GDM1 (cell line): Measurements from ENCODE around the gene PRAMEF2.
"Not testable (repeated sequence)": the region's sequence is repeated elsewhere in the genome, so short reads cannot be mapped to it uniquely, and the experiment has no call there.

Experiments used
- DNase-seq: peaks from one replicate; lab custom pipeline; 2025; lab: John Stamatoyannopoulos, UW

Gene PRAMEF2

GRCh38 chr1:12856786-12857185 is at the start of gene PRAMEF2:
TSS of gene PRAMEF2 (plus strand) at chr1:12857086. CDS start at chr1:12859010, 1,924 bp downstream.
- DNase-seq, result not testable (repeated sequence)

GRCh38 chr1:12809933-12810332 is 47.0 kb upstream of the PRAMEF2 start:
- DNase-seq, result no peak

DNA sequence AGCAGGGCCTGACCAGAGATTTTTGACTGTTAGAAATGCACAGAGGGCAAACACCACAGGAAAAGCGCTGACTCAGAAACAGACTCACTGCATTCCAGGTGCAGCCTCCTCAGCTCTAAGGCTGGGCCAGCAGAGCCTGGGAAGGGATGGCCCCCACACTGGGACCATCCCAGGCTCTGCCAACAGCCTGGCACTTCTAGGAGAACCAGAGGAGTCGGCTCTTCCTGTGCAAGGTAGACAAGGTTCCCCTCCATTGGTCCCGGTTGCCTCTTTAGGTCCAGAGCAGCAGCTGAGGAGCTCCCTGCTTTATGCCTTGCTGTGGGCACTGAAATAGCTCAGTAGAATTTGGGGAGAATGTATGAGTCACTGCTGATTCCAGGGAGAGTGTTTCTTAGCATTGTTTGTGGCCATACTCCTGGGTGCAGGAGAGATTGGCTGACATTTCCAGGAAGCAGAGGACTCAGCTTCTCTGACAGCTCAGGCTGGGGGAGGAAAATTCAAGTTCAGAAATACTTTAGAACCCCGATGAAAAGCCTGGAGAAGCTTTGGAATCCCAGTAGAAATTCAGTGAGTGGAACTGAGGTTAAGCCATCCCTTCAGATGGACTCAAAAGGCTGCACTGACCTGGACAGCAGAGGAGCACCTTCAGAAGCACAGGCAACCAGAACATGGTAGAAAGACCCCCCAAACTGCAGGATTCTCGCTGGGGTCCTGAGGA is 46.0 kb upstream of the PRAMEF2 start:
- DNase-seq, result no peak

DNA sequence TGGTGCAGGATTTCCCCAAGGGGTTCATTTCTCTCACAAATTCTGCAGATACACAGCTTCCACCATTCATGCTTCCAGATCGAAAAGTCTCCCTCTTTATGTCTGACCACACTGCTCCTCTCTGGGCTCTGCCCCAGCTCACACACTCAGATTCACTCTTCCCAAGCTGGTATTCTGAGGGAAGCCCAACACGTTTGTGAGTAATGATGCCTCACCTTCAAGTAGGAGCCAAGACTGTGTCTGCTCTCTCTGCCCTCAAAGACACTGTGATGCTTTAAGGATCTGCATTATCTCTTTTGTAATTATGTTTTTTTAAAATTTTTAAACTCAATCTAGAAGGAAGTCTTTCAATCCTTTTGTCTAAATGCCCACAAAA is 45.5 kb upstream of the PRAMEF2 start:
- no peak for DNase-seq

DNA sequence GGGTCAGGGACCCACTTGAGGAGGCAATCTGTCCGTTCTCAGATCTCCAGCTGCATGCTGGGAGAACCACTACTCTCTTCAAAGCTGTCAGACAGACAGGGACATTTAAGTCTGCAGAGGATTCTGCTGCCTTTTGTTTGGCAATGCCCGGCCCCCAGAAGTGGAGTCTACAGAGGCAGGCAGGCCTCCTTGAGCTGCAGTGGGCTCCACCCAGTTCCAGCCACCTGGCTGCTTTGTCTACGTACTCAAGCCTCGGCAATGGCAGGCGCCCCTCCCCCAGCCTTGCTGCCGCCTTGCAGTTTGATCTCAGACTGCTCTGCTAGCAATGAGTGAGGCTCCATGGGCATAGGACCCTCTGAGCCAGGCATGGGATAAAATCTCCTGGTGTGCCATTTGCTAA is 37.8 kb upstream of the PRAMEF2 start:
- not testable (repeated sequence) for DNase-seq

DNA sequence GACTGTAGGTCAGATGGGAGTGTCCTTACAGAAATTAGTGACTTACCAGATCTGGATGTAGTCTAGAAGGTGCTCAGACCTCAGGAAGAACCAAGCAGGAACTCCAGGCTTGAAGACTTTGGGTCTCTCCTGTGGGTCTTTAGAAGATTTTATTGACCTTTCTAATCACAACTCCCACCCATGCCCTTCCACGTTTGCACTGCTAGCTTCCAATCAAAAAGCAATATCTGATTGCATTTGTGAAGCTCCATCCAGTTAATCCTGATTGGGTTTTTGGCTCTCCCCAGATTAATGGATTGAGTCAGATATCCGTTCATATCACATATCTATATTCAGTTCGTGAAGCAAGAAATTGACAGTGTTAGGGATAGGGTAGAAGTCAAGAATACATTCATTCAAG is 25.6 kb upstream of the PRAMEF2 start, which contains the start of gene PRAMEF11:
PRAMEF11 (minus strand) TSS at position 101 of the 400 bp plus-strand sequence. CDS start 2,621 bp downstream, outside the sequence.
- DNase-seq, result not testable (repeated sequence)

GRCh38 chr1:12833251-12833650 is 23.6 kb upstream of the PRAMEF2 start:
- not testable (repeated sequence) for DNase-seq

DNA sequence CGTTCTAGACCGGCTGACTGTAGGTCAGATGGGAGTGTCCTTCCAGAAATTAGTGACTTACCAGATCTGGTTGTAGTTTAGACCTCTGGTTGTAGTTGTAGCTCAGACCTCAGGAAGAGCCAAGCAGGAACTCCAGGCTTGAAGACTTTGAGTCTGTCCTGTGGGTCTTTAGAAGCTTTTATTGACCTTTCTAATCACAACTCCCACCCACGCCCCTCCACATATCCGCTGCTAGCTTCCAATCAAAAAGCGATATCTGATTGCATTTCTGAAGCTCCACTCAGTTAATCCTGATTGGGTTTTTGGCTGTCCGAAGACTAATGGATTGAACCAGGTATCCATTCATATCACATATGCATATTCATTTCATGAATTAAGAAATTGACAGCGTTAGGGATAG is 8.3 kb upstream of the PRAMEF2 start, which contains the start of gene HNRNPCL1:
HNRNPCL1 (minus strand) TSS at position 101 of the 400 bp plus-strand sequence. CDS start 431 bp downstream, outside the sequence.
- DNase-seq, result not testable (repeated sequence)

GRCh38 chr1:12851779-12852178 is 5.1 kb upstream of the PRAMEF2 start:
- no peak for DNase-seq

DNA sequence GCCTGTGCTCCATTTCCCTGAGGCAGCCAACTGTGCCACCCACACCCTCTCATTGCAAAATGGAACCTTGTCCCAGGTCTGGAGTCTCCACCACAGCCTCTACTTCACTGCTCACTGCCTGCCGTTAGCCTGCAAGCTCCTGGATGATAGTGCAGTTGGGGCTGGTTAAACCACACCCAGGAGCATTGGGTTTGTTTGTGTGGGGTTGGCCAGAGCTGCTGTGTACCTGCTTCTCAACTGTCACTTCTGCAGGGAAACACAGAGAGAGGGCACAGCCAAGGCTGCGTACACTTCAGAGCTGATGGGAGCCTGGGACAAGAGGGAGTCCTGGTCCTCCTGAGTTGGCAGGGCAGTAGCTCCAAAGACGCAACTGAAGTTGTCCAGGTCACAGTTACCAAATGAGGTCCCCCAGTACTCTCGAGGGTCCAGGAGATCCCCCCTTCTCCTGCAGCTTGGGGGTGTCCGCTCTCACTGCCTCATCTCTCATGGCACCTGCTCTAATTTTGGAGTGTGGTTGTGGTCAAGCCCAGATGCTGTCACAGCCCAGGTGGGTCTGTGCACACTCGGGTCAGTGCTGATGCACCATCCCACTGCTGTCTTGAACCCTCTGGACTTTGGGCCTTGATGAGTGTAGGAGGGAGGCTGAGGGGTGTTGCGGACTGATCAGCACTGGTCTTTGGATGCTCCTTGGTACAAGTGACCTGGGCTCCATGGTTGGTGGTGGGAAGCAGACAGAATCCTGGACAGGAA is 6.4 kb downstream of the PRAMEF2 start:
- DNase-seq, result not testable (repeated sequence)

DNA sequence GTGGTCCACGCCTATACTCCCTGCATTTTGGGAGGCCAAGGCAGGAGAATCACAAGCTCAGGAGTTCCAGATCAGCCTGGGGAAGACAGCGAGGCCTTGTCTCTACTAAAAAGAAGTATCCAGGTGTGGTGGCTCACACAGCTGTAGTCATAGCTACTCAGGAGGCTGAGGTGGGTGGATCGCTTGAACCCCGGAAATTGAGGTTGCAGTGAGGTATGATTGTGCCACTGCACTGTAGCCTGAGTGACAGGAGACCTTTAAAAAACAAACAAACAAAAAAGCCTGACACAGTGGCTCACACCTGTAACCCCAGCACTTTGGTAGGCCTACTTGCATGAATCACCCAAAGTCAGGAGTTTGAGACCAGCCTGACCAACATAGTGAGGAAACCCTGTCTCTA is 21.6 kb downstream of the PRAMEF2 start:
- DNase-seq, result not testable (repeated sequence)

DNA sequence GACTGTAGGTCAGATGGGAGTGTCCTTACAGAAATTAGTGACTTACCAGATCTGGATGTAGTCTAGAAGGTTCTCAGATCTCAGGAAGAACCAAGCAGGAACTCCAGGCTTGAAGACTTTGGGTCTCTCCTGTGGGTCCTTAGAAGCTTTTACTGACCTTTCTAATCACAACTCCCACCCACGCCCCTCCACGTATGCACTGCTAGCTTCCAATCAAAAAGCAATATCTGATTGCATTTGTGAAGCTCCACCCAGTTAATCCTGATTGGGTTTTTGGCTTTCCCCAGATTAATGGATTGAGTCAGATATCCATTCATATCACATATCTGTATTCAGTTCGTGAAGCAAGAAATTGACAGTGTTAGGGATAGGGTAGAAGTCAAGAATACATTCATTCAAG is 29.2 kb downstream of the PRAMEF2 start, which contains the start of gene PRAMEF4:
PRAMEF4 (minus strand) TSS at position 101 of the 400 bp plus-strand sequence. CDS start 2,807 bp downstream, outside the sequence.
- DNase-seq, result not testable (repeated sequence)

GRCh38 chr1:12898170-12898569 is 41.3 kb downstream of the PRAMEF2 start, which contains the start of gene PRAMEF10:
TSS of gene PRAMEF10 (minus strand) at chr1:12898270. CDS start at chr1:12895847, 2,423 bp downstream.
- not testable (repeated sequence) for DNase-seq

DNA sequence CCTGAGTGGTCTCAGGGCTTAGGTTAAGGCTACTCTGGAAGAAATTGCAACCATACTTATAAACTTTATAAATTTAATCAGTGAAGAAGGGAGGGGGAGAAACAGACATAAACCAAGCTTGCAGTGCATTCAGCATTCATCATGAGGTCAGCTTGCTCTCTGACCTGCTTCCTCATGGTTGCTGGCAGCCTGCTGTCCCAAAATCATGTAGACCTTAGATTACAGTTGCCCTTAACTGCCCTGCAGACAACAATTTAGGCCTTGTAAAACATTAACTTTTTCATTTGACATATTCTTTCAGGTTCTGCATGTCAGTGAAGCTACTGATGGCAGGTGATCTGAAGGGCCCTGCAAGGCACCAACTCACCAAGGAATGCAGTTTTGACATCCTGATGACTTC is 42.3 kb downstream of the PRAMEF2 start:
- not testable (repeated sequence) for DNase-seq

- DNase-seq, result not testable (repeated sequence)
These were observed 47.1 kb downstream of the PRAMEF2 start for GRCh38 chr1:12903793-12904572.
